H9 (cell line): ENCODE data around the gene AFMID. TPM values are rescaled to one million over a fixed set of nuclear protein-coding genes. Genes with fewer than 3 reads are reported as not detected.

Experiments used
- DNase-seq: peaks from one replicate; pipeline ENCODE4 v3.0.0-alpha.2; 2017
- H2AFZ ChIP-seq: one replicate; pipeline ENCODE4 v1.6.1; 2013; ENCODE audit warnings: mild to moderate bottlenecking, low read length, control low read depth, moderate library complexity
- H2AK5ac ChIP-seq: 2 replicates; pipeline ENCODE4 v1.6.1; 2013; ENCODE audit warnings: low read length, control low read depth, mixed read lengths; ENCODE audit not compliant: insufficient read length
- H2BK120ac ChIP-seq: one replicate; pipeline ENCODE4 v1.6.1; 2013; ENCODE audit warnings: low read depth, mild to moderate bottlenecking, low read length, control low read depth, inconsistent platforms; ENCODE audit not compliant: poor library complexity, severe bottlenecking
- H2BK12ac ChIP-seq: 2 replicates; pipeline ENCODE4 v1.6.1; 2013; ENCODE audit warnings: low read length, control low read depth, mixed read lengths, low read depth; ENCODE audit not compliant: insufficient read length
- H2BK15ac ChIP-seq: 2 replicates; pipeline ENCODE4 v1.6.1; 2013; ENCODE audit warnings: low read depth, low read length, control low read depth
- H2BK20ac ChIP-seq: one replicate; pipeline ENCODE4 v1.6.1; 2013; ENCODE audit warnings: low read depth, mild to moderate bottlenecking, low read length, control low read depth, inconsistent platforms; ENCODE audit not compliant: poor library complexity, severe bottlenecking
- H2BK5ac ChIP-seq: 2 replicates; pipeline ENCODE4 v1.6.1; 2013; ENCODE audit warnings: low read length, control low read depth, mixed read lengths; ENCODE audit not compliant: insufficient read length
- H3K14ac ChIP-seq: 2 replicates; pipeline ENCODE4 v1.6.1; 2013; ENCODE audit warnings: low read length, control low read depth; ENCODE audit not compliant: insufficient read depth
- H3K18ac ChIP-seq: 2 replicates; pipeline ENCODE4 v1.6.1; 2013; ENCODE audit warnings: low read depth, mild to moderate bottlenecking, mixed read lengths, low read length, control low read depth; ENCODE audit not compliant: insufficient read length
- H3K23ac ChIP-seq: 2 replicates; pipeline ENCODE4 v1.6.1; 2013; ENCODE audit warnings: low read length, control low read depth, mixed read lengths, low read depth; ENCODE audit not compliant: insufficient read length
- H3K23me2 ChIP-seq: 2 replicates; pipeline ENCODE4 v1.6.1; 2013; ENCODE audit warnings: low read depth, mild to moderate bottlenecking, mixed read lengths, low read length, control low read depth; ENCODE audit not compliant: insufficient read length, poor library complexity, severe bottlenecking
- H3K27ac ChIP-seq: 2 replicates; pipeline ENCODE4 v1.5.1; 2013; ENCODE audit warnings: low read length, control low read depth, mixed read lengths, low read depth; ENCODE audit not compliant: insufficient read length
- H3K27me3 ChIP-seq: 2 replicates; pipeline ENCODE4 v1.6.1; 2013; ENCODE audit warnings: low read length, control low read depth, inconsistent platforms; ENCODE audit not compliant: insufficient read depth
- H3K4ac ChIP-seq: 2 replicates; pipeline ENCODE4 v1.6.1; 2013; ENCODE audit warnings: low read depth, mild to moderate bottlenecking, control low read depth, inconsistent platforms, low read length, moderate library complexity
- H3K4me1 ChIP-seq: 2 replicates; pipeline ENCODE4 v1.6.1; 2013; ENCODE audit warnings: low read length, control low read depth, inconsistent platforms; ENCODE audit not compliant: insufficient read depth
- H3K4me2 ChIP-seq: 2 replicates; pipeline ENCODE4 v1.6.1; 2013; ENCODE audit warnings: low read length, control low read depth, mixed read lengths; ENCODE audit not compliant: insufficient read length, insufficient read depth
- H3K56ac ChIP-seq: 2 replicates; pipeline ENCODE4 v1.6.1; 2013; ENCODE audit warnings: low read depth, mild to moderate bottlenecking, mixed read lengths, low read length, control low read depth; ENCODE audit not compliant: insufficient read length
- H3K79me1 ChIP-seq: 2 replicates; pipeline ENCODE4 v1.6.1; 2013; ENCODE audit warnings: low read depth, mild to moderate bottlenecking, moderate library complexity, low read length, control low read depth, inconsistent platforms; ENCODE audit not compliant: insufficient read depth, poor library complexity, severe bottlenecking
- H3K79me2 ChIP-seq: 2 replicates; pipeline ENCODE4 v1.6.1; 2013; ENCODE audit warnings: low read length, control low read depth, inconsistent platforms; ENCODE audit not compliant: insufficient read depth
- H3K9ac ChIP-seq: 2 replicates; pipeline ENCODE4 v1.6.1; 2013; ENCODE audit warnings: low read length, control low read depth, mixed read lengths; ENCODE audit not compliant: insufficient read length; ENCODE audit errors: extremely low read depth
- H3K9me3 ChIP-seq: one replicate; pipeline ENCODE4 v1.6.1; 2013; ENCODE audit warnings: low read depth, low read length, inconsistent platforms; ENCODE audit not compliant: control insufficient read depth
- H3T11ph ChIP-seq: one replicate; pipeline ENCODE4 v1.6.1; 2013; ENCODE audit warnings: mild to moderate bottlenecking, low read length, control low read depth, inconsistent platforms
- H4K20me1 ChIP-seq: one replicate; pipeline ENCODE4 v1.6.1; 2013; ENCODE audit not compliant: control insufficient read depth, insufficient read length, insufficient read depth
- H4K5ac ChIP-seq: 2 replicates; pipeline ENCODE4 v1.6.1; 2013; ENCODE audit warnings: low read depth, mild to moderate bottlenecking, mixed read lengths, low read length, control low read depth; ENCODE audit not compliant: insufficient read length
- H4K8ac ChIP-seq: replicated peaks from 2 replicates; pipeline ENCODE4 v1.6.1; 2013; ENCODE audit warnings: low read length, control low read depth, mixed read lengths, low read depth; ENCODE audit not compliant: insufficient read length
- H4K91ac ChIP-seq: 2 replicates; pipeline ENCODE4 v1.6.1; 2013; ENCODE audit warnings: low read depth, mild to moderate bottlenecking, moderate library complexity, mixed read lengths, low read length, control low read depth; ENCODE audit not compliant: insufficient read length
- H3K27ac Mint-ChIP-seq, 3 experiments: 2 replicates in 2 of 3; 3 replicates in 1 of 3; pipeline ENCODE4 v1.8.0; 2020 to 2021; ENCODE audit warnings: mixed read lengths in 3 of 3, mild to moderate bottlenecking in 1 of 3, moderate library complexity in 1 of 3
- H3K27me3 Mint-ChIP-seq: 2 replicates; pipeline ENCODE4 v1.8.0; 2021; ENCODE audit warnings: low read depth, mild to moderate bottlenecking, moderate library complexity, mixed read lengths
- H3K36me3 Mint-ChIP-seq, 3 experiments: 2 replicates in 2 of 3; 3 replicates in 1 of 3; pipeline ENCODE4 v1.8.0; 2020 to 2021; ENCODE audit warnings: low read depth in 3 of 3, mixed read lengths in 3 of 3; ENCODE audit not compliant: insufficient read depth in 1 of 3
- H3K4me1 Mint-ChIP-seq, 2 experiments: 2 replicates each; pipeline ENCODE4 v1.8.0; 2020; ENCODE audit warnings: mixed read lengths in 2 of 2
- H3K4me3 Mint-ChIP-seq, 2 experiments: 2 replicates in 1 of 2; 3 replicates in 1 of 2; pipeline ENCODE4 v1.8.0; 2020 to 2021; ENCODE audit warnings: mild to moderate bottlenecking in 2 of 2, mixed read lengths in 2 of 2, moderate library complexity in 1 of 2
- H3K9me3 Mint-ChIP-seq, 2 experiments: 2 replicates in 1 of 2; 3 replicates in 1 of 2; pipeline ENCODE4 v1.8.0; 2020; ENCODE audit warnings: mild to moderate bottlenecking in 2 of 2, mixed read lengths in 2 of 2, moderate library complexity in 1 of 2
- WGBS: extraction: QIAGEN DNeasy Blood & Tissue Kit; methylation state at CpG from one replicate; pipeline ENCODE4 v1.1.7; 2013; ENCODE audit warnings: missing lambda C conversion rate, low lambda C conversion rate, mixed read lengths; ENCODE audit not compliant: insufficient read length; ENCODE audit errors: extremely low coverage; 5-methylcytosine and 5-hydroxymethylcytosine counted together
- total RNA-seq: library from RNA; stranded (reverse); gene quantifications from 2 replicates; pipeline ENCODE4 v1.2.1, GENCODE V29; 2021
- TF ChIP-seq, protein P1 (sequence below): fragments of 200-600 bp; sonication (generic); conservative IDR thresholded peaks from 3 replicates; pipeline ENCODE4 v1.8.0; 2021; ENCODE audit warnings: antibody characterized with exemption, mild to moderate bottlenecking

Gene AFMID
- total RNA-seq, 1 experiment from 2014 or later, result 64.1 TPM

DNA sequence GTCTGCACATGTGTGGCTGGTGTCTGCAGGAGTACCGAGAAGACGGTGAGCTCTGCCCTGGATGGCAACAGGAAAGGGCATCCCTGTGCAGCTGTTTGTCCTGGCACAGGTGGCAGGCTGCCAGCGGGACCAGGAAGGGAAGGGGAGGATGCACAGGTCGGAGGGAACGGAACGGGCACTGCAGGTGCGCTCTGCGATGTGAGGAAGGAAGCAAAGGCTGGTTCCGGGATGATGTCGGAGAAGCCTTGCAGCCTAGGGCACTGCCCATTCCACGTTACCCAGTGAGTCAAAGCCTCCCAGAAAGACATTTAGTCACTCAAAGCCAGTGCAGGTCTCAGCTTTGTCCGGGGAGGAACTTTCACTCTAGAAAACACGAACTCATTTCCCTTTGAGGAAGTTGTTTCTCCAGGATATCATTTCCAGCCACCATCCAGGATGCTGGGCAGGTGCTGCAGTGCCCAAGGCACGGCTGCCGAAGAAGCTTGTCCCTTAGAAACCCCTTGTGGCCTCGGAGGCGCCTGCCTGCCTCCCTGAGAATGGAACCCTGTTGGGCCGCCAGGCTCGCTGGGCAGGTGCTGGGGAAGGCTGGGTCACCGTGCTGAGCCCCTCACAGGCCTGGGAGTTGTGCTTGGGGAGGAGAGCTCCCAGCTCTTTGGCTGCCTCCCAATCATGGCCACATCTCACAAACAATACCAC, 39.7 kb downstream of the AFMID start:
- Mint-ChIP-seq H3K27ac (no peak overlapping the region), H3K4me1 (peaks cover 0 to 6% of the 10 kb centered on the region in 2 experiments; a peak in 1 of 4 replicates), H3K9me3 (no peaks in the 10 kb centered on the region; a peak in 1 of 5 replicates), H3K27me3 (peaks cover 29% of the 10 kb centered on the region), H3K4me3 (no peak overlapping the region), H3K36me3 (peaks cover 18 to 28% (median 26%) of the 10 kb centered on the region in 3 experiments; a peak in 6 of 7 replicates)
- H4K91ac ChIP-seq, result no peak overlapping the region
- no peak overlapping the region for H2AK5ac ChIP-seq
- no peak overlapping the region for H2AFZ ChIP-seq
- no peak overlapping the region for H3K27ac ChIP-seq
- H4K5ac ChIP-seq, result no peak overlapping the region
- no peak overlapping the region for H2BK120ac ChIP-seq
- H3K56ac ChIP-seq, result no peak overlapping the region
- no peaks in the 10 kb centered on the region for H4K20me1 ChIP-seq
- no peak for DNase-seq
- no peak overlapping the region for H2BK20ac ChIP-seq
- no peak overlapping the region for H2BK5ac ChIP-seq
- H3K27me3 ChIP-seq, result peaks cover 6% of the 10 kb centered on the region; the same call in 1 of the 2 replicates
- no peak overlapping the region for H3K23ac ChIP-seq
- no peak overlapping the region for H3K4me2 ChIP-seq
- H3K79me1 ChIP-seq, result no peaks in the 10 kb centered on the region
- no peak overlapping the region for H3K18ac ChIP-seq
- WGBS, result no CpG with 5 or more reads among the region's 20 CpGs
- no peaks in the 10 kb centered on the region for H3K4me1 ChIP-seq
- TF ChIP-seq, protein P1, sequence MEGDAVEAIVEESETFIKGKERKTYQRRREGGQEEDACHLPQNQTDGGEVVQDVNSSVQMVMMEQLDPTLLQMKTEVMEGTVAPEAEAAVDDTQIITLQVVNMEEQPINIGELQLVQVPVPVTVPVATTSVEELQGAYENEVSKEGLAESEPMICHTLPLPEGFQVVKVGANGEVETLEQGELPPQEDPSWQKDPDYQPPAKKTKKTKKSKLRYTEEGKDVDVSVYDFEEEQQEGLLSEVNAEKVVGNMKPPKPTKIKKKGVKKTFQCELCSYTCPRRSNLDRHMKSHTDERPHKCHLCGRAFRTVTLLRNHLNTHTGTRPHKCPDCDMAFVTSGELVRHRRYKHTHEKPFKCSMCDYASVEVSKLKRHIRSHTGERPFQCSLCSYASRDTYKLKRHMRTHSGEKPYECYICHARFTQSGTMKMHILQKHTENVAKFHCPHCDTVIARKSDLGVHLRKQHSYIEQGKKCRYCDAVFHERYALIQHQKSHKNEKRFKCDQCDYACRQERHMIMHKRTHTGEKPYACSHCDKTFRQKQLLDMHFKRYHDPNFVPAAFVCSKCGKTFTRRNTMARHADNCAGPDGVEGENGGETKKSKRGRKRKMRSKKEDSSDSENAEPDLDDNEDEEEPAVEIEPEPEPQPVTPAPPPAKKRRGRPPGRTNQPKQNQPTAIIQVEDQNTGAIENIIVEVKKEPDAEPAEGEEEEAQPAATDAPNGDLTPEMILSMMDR, result no peak
- no peak overlapping the region for H4K8ac ChIP-seq
- no peaks in the 10 kb centered on the region for H3K9me3 ChIP-seq
- H3K23me2 ChIP-seq, result no peaks in the 10 kb centered on the region
- no peak overlapping the region for H2BK15ac ChIP-seq
- H3K4ac ChIP-seq, result no peak overlapping the region
- H3K9ac ChIP-seq, result no peak overlapping the region
- no peak overlapping the region for H3T11ph ChIP-seq
- no peaks in the 10 kb centered on the region for H3K79me2 ChIP-seq
- H2BK12ac ChIP-seq, result no peak overlapping the region
- no peak overlapping the region for H3K14ac ChIP-seq
